Urothelium cell line (cell line): ENCODE measurements around the gene HSD17B13.
A peak's percentile ranks its signal among the peaks of the same experiment; 100 is the strongest.
"Not testable (repeated sequence)": the region's sequence is repeated elsewhere in the genome, so short reads cannot be mapped to it uniquely, and the experiment has no call there.

ENCODE experiments used
- DNase-seq: peaks from one replicate; pipeline ENCODE4 v3.0.0; 2011; ENCODE audit warnings: low spot score, mixed read lengths
- FAIRE-seq: peaks from 2 replicates; lab custom pipeline; 2011; peaks lifted over from hg19 to GRCh38; lab: Jason Lieb, UNC

The HSD17B13 gene

GRCh38 chr4:87322754-87323153, at the start of gene HSD17B13:
Gene HSD17B13 (minus strand): TSS chr4:87322882. CDS start chr4:87322841, 41 bp downstream.
- DNase-seq (no peak), FAIRE-seq (no peak)

DNA sequence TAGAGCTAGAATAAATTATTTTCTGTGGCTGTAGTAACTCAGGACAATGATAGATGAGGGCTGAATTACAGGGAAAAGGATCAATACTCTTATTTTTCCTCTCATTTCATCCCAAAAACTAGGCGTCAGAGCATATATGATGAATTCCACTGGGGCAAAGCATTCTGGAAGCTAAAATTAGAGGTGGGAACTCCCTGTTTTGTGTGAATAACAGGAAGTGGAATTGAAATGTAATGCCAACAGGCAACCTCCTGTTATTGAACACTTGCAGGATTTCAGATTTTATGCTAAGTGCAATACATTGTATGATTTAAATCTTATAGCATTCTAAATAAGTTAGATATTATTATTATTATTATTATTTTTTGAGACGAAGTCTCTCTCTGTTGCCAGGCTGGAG, 47.4 kb upstream of the HSD17B13 start:
- FAIRE-seq, result no peak

DNA sequence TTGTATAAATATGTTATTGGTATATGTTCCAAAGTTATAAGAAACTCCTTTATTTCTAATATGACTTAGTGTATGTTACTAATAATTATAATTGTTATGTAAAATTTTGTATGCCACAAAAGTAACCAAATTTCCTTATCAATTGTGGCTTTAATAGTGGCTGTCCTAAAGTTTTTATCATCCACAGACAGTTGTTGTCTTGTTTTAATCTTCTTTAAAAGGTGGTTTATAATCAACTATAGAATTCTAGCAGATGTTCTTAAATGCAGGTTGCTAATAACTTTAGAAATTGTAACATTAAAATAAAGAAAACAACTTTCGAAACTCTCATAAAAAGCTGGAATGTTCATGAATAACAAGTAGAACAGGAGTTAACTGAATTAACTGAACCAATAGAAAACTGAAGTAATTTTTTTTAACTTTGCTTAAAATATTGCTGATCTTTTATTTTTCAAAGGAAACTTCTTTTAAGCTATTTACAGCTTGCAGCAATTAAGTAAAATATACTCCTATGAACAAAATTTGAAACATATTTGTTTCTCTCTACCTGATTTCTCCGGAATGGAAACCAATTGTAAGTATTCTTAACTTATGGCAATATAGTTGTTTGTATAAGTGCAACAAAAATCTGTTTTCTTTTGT, 44.0 kb upstream of the HSD17B13 start:
- no peak for FAIRE-seq

More for the DNA sequence above, 47.4 kb upstream of the HSD17B13 start:
- no peak for DNase-seq

DNA sequence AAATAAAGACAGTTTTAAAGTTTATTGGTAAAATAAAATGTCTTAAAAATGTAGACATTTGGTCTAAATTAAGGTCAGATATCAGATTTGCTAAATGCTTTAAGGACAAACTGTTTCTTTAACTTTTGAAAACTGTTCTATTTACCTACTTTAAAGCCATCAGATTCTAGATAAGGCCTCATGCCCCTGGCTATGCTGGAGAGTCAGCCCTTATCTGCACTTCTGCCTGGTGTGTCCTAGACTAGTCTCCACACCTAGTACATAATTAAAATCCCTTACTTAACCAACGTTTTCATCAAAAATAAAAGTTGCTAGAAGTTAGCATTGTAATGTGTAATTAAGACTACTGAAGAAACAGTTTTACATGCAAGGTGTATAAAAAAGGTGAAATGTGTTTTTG, 42.7 kb upstream of the HSD17B13 start:
- no peak for DNase-seq
- no peak for FAIRE-seq

More for the DNA sequence above, 44.0 kb upstream of the HSD17B13 start:
- DNase-seq, result no peak

DNA sequence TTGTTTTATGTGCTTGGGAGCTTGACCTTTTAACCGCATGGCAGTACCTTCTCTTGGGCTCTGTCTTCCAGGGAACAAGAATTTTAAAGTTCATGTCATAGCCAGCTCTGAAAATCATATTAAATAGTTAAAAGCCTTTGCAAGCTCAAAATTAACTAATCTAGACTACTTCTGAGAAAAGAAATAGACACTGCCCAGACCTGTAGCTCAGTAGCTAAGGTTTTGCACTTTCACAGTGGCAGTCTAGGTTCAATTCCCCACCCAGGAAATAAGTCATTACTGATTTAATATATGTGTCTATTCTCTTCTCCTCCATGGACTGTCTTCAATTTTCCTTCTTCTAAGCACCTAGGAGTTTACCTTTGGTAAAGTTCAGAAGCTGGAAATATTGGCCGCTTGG, 40.9 kb upstream of the HSD17B13 start:
- no peak for DNase-seq

DNA sequence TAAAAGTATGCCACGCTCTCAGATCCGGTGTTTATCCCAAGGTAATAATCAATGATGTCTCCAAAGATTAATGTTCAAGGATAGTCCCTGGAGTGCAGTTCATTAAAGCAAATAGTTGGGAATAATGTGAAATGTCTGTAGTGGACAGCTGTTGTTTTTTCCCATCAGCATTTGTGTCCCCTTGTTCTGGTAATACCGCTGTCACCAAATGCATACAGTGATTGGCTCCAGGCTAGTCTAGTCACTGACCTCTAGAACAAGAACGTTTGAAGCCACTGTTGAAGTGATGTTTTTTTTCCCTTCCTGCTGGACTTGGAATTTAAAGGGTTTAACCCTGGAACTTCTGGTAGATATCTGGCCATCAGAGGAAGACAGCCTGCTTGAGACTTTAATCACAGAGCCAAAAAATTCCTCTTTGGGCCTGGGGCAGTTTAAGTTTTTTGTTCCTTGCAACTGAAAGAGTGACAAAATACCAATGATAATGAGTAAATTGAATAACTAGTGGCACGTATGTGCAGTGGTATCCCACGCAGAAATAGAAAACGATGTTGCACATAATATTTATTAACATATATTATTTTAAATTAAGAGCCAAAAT, 37.8 kb upstream of the HSD17B13 start:
- DNase-seq, result no peak
- no peak for FAIRE-seq

More for the DNA sequence above, 40.9 kb upstream of the HSD17B13 start:
- no peak for FAIRE-seq

- no peak for DNase-seq
- FAIRE-seq, result no peak
Observed at GRCh38 chr4:87359258-87359657, 36.6 kb upstream of the HSD17B13 start.

GRCh38 chr4:87356832-87357526, 34.3 kb upstream of the HSD17B13 start:
- no peak for DNase-seq
- no peak for FAIRE-seq

- no peak for DNase-seq
- FAIRE-seq, result no peak
Observed at GRCh38 chr4:87354168-87355102, 31.8 kb upstream of the HSD17B13 start.

- FAIRE-seq, result no peak
- no peak for DNase-seq
Observed at GRCh38 chr4:87353592-87353991, 30.9 kb upstream of the HSD17B13 start.

DNA sequence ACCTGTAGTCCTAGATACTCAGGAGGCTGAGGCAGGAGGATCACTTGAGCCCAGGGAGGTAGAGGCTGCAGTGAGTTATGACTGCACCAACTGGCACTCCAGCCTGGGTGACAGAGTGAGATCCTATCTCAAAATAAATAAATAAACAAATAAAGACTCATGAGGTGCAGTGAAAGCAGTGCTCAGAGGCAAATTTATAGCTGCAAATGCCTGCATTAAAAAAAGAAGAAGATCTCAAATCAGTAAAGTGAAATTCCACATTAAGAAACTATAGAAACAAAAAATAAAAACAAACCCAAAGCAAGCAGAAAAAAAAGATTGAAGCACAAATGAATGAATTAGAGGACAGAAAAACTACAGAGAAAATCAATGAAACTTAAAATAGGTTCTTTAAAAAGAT, 22.5 kb upstream of the HSD17B13 start:
- FAIRE-seq (no peak), DNase-seq (no peak)

DNA sequence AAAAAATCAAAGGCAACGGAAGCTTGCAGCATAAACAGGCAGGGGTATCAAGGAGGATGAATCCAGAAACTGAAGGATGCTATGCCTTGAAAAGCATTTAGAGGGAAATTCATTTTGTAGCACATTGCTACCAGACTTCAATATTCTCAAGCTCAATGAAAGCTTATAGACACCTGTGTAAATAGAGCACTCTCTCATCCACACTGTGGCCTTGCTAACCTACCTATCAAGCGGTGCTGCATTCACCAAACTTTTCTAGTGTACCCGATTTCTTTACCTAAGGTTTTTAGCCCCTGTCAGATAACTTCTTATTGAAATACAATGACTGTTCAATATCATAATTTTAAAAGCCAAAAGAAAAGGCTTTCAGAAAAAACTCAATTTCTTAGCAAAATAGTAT, 20.2 kb upstream of the HSD17B13 start:
- FAIRE-seq, result no peak
- DNase-seq, result no peak

DNA sequence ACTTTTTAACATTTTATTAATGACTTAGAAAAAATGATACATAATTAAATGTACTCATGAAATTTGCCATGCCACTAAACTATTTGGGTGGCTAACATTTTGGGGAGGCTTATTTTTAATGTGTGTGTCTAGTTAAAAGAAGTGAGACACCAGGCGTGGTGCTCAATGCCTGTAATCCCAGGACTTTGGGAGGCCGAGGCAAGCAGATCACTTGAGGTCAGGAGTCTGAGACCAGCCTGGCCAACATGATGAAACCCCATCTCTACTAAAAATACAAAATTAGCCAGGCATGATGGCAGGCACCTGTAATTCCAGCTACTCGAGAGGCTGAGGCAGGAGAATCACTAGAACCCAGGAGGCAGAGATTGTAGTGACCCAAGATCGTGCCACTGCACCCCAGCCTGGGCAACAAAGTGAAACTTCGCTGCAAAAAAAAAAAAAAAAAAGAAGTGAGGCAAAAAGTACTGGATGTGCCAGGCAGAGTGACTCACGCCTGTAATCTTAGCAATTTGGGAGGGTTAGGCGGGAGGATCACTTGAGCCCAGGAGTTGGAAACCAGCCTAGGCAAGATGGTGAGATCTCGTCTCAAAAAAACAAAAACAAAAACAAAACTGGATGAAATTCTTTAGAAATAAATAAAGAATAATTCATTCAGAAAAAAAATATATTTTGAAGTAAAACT, 19.4 kb upstream of the HSD17B13 start:
- DNase-seq, result peak; percentile 14
- FAIRE-seq, result not testable (repeated sequence)

DNA sequence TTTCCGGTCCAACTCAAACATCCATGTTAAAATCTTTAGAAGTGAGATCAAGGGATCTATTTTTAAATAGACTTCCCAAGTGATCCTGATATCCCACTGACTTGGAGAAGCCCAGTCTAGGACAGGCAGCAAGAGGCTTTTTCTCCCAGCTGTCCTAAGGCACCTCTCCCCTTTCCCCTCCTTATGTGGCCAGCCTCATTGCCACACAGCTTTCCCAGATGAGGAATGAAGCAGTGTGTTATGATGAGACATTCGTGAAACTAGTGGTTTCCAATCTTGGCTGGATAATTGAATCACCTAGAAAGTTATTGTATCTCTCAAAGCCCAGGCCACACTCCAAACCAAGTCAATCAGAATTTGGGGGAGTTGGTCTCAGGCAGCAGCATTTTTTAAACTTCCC, 16.8 kb upstream of the HSD17B13 start:
- DNase-seq, result no peak
- FAIRE-seq, result no peak

- no peak for FAIRE-seq
- no peak for DNase-seq
Observed at GRCh38 chr4:87337361-87337760, 14.7 kb upstream of the HSD17B13 start.

- FAIRE-seq (no peak), DNase-seq (no peak)
Observed at GRCh38 chr4:87333267-87333666, 10.6 kb upstream of the HSD17B13 start.

DNA sequence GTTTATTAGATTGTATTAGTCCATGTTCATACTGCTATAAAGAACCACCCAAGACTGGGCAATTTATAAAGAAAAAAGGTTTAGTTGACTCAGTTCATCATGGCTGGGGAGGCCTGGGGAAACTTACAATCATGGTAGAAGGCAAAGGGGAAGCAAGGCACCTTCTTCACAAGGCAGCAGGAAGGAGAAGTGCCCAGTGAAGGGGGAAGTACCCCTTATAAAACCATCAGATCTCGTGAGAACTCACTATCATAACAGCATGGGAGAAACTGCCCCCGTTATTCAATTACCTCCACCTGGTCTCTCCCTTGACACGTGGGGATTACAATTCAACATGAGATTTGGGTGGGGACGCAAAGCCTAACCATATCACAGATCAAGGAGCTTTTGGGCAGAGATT, 8.1 kb upstream of the HSD17B13 start:
- FAIRE-seq, result no peak
- no peak for DNase-seq

GRCh38 chr4:87327136-87327535, 4.5 kb upstream of the HSD17B13 start:
- no peak for DNase-seq
- FAIRE-seq, result no peak

- DNase-seq (no peak), FAIRE-seq (no peak)
Observed at GRCh38 chr4:87326460-87326859, 3.8 kb upstream of the HSD17B13 start.

GRCh38 chr4:87321888-87322287, 794 bp downstream of the HSD17B13 start:
- FAIRE-seq, result no peak
- DNase-seq, result no peak
